ENCODE results near the gene CDH13.

Gene CDH13

DNA sequence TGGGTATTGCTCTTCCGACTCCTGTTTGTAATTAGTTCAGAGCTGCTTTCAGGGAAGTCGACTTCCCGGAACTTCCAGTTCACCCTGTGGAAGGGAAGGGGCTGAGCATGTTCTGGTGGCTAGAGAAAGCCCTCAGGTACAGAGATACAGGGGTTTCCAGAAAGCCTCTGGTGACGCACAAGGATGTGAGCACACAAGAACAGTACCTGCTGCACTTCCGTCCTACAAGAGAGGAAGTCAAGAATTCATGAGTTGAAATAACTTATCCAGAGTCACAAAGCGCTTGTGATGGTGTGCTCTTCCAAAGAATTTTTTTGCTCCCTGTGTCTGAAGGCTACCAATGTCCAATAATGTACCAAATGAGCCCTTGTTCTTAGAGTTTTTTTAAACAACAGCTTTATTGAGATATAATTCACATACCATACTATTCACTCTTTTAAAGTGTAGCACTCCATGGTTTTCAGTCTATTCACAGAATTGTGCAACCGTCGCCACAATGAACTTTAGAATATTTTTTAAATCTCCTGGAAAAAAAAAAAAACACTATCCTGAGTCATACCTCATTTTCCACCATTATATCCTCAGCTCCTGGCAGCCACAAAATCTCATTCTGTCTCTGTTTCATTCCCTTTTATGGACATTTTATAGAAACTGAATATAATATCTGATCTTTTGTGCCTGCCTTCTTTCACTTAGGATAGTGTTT lies 327.6 kb downstream of the CDH13 start:
- TF ChIP-seq SPI1 (IDR thresholded peaks at IDR 0.05; ENCODE audit: borderline replicate concordance, low read depth) = no peak
- TF ChIP-seq GABPA (IDR thresholded peaks at IDR 0.05; ENCODE audit: low read depth) = no peak
- no peak for TF ChIP-seq POLR2AphosphoS5 (IDR thresholded peaks at IDR 0.05; ENCODE audit: low read depth)
- TF ChIP-seq, protein P1, sequence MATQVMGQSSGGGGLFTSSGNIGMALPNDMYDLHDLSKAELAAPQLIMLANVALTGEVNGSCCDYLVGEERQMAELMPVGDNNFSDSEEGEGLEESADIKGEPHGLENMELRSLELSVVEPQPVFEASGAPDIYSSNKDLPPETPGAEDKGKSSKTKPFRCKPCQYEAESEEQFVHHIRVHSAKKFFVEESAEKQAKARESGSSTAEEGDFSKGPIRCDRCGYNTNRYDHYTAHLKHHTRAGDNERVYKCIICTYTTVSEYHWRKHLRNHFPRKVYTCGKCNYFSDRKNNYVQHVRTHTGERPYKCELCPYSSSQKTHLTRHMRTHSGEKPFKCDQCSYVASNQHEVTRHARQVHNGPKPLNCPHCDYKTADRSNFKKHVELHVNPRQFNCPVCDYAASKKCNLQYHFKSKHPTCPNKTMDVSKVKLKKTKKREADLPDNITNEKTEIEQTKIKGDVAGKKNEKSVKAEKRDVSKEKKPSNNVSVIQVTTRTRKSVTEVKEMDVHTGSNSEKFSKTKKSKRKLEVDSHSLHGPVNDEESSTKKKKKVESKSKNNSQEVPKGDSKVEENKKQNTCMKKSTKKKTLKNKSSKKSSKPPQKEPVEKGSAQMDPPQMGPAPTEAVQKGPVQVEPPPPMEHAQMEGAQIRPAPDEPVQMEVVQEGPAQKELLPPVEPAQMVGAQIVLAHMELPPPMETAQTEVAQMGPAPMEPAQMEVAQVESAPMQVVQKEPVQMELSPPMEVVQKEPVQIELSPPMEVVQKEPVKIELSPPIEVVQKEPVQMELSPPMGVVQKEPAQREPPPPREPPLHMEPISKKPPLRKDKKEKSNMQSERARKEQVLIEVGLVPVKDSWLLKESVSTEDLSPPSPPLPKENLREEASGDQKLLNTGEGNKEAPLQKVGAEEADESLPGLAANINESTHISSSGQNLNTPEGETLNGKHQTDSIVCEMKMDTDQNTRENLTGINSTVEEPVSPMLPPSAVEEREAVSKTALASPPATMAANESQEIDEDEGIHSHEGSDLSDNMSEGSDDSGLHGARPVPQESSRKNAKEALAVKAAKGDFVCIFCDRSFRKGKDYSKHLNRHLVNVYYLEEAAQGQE (IDR thresholded peaks at IDR 0.05; ENCODE audit: insufficient replicate concordance, low read depth) = no peak
- TF ChIP-seq, protein P2, sequence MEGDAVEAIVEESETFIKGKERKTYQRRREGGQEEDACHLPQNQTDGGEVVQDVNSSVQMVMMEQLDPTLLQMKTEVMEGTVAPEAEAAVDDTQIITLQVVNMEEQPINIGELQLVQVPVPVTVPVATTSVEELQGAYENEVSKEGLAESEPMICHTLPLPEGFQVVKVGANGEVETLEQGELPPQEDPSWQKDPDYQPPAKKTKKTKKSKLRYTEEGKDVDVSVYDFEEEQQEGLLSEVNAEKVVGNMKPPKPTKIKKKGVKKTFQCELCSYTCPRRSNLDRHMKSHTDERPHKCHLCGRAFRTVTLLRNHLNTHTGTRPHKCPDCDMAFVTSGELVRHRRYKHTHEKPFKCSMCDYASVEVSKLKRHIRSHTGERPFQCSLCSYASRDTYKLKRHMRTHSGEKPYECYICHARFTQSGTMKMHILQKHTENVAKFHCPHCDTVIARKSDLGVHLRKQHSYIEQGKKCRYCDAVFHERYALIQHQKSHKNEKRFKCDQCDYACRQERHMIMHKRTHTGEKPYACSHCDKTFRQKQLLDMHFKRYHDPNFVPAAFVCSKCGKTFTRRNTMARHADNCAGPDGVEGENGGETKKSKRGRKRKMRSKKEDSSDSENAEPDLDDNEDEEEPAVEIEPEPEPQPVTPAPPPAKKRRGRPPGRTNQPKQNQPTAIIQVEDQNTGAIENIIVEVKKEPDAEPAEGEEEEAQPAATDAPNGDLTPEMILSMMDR (IDR thresholded peaks at IDR 0.05; ENCODE audit: insufficient read depth, low read length) = no peak
- Histone ChIP-seq H3K27ac (replicated peaks) (no peak overlapping the region), H3K27me3 (ENCODE audit: insufficient read depth, poor library complexity, severe bottlenecking) (no peaks in the 10 kb centered on the region), H3K4me3 (replicated peaks; ENCODE audit: insufficient read depth, low read length) (no peak overlapping the region)
- DNase-seq (ENCODE audit: low read depth in 1 of 2, low spot score in 1 of 2) = no peak

DNA sequence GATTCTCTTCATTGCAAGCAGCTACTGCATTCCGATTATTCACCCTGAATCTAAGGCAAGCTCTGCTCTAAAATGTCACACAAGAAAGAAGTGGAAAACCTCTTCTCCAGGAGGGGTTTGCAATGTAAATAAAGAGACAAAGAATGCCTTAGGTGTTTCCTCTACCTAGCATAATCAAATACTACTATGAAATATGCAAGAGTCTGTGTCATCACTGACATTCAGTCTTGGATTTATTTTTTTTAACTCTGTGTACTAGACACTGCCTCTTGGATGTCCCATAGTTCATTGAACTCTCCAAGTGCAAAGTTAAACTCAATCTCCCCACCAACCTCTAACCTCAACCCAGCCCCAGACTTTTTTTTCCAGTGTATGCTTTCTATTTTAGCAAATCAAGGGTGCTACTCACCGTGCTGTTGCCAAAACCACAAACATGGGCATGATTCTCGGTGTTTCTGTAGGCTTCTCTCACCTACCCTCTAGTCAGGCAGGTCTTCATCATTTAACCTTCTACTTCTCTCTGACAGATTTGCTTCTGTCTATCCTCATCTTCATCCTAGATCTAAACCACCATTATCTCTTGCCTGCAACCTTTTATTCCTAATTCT lies 329.1 kb downstream of the CDH13 start:
- TF ChIP-seq, protein P1 (IDR thresholded peaks at IDR 0.05; ENCODE audit: insufficient replicate concordance, low read depth) = no peak
- TF ChIP-seq GABPA (IDR thresholded peaks at IDR 0.05; ENCODE audit: low read depth) (no peak), SPI1 (IDR thresholded peaks at IDR 0.05; ENCODE audit: borderline replicate concordance, low read depth) (no peak), POLR2AphosphoS5 (IDR thresholded peaks at IDR 0.05; ENCODE audit: low read depth) (no peak)
- TF ChIP-seq, protein P2 (IDR thresholded peaks at IDR 0.05; ENCODE audit: insufficient read depth, low read length) = no peak
- DNase-seq (ENCODE audit: low read depth in 1 of 2, low spot score in 1 of 2) = no peak
- Histone ChIP-seq H3K4me3 (replicated peaks; ENCODE audit: insufficient read depth, low read length) (no peak overlapping the region), H3K27ac (replicated peaks) (no peak overlapping the region), H3K27me3 (ENCODE audit: insufficient read depth, poor library complexity, severe bottlenecking) (no peaks in the 10 kb centered on the region)

DNA sequence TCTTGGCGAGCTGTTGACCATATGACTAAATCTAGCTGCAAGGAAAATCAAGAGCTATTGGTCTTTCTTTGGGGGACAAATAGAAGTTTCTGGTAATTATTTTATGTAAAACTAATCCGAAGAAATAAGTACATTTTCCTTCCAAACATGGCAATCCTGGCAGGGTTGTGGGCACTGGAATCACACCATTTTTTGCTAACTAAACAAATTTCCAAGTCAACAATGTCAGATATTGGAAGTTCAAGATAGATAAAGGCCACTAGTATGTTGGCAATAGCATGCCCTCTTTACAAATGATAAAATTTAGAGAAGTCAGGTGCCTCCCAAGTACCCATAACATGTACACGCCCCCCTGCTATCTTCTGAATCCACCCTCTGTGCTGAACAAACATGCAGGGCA lies 330.4 kb downstream of the CDH13 start:
- H3K27me3 ChIP-seq (ENCODE audit: insufficient read depth, poor library complexity, severe bottlenecking) = no peaks in the 10 kb centered on the region
- H3K4me3 ChIP-seq (replicated peaks; ENCODE audit: insufficient read depth, low read length) = no peak overlapping the region
- H3K27ac ChIP-seq (replicated peaks) = no peak overlapping the region
- TF ChIP-seq, protein P2 (IDR thresholded peaks at IDR 0.05; ENCODE audit: insufficient read depth, low read length) = no peak
- TF ChIP-seq, protein P1 (IDR thresholded peaks at IDR 0.05; ENCODE audit: insufficient replicate concordance, low read depth) = no peak
- TF ChIP-seq GABPA (IDR thresholded peaks at IDR 0.05; ENCODE audit: low read depth) = no peak
- no peak for TF ChIP-seq SPI1 (IDR thresholded peaks at IDR 0.05; ENCODE audit: borderline replicate concordance, low read depth)
- TF ChIP-seq POLR2AphosphoS5 (IDR thresholded peaks at IDR 0.05; ENCODE audit: low read depth) = no peak
- DNase-seq (ENCODE audit: low read depth in 1 of 2, low spot score in 1 of 2) = no peak
